NCI-H1417 (cell line): Measurements from ENCODE around the gene ZNF439.
"Not testable (repeated sequence)": the region's sequence is repeated elsewhere in the genome, so short reads cannot be mapped to it uniquely, and the experiment has no call there.

Source experiments
- DNase-seq, 3 experiments: peaks; one replicate each; lab custom pipeline; 2025; lab: John Stamatoyannopoulos, UW

Gene ZNF439

GRCh38 chr19:11848594-11849469 lies at the start of gene ZNF439:
Gene ZNF439 (plus strand): TSS chr19:11848726. CDS start chr19:11848868, 142 bp downstream.
- DNase-seq, result peak; percentile 76 to 96 (median 95)

DNA sequence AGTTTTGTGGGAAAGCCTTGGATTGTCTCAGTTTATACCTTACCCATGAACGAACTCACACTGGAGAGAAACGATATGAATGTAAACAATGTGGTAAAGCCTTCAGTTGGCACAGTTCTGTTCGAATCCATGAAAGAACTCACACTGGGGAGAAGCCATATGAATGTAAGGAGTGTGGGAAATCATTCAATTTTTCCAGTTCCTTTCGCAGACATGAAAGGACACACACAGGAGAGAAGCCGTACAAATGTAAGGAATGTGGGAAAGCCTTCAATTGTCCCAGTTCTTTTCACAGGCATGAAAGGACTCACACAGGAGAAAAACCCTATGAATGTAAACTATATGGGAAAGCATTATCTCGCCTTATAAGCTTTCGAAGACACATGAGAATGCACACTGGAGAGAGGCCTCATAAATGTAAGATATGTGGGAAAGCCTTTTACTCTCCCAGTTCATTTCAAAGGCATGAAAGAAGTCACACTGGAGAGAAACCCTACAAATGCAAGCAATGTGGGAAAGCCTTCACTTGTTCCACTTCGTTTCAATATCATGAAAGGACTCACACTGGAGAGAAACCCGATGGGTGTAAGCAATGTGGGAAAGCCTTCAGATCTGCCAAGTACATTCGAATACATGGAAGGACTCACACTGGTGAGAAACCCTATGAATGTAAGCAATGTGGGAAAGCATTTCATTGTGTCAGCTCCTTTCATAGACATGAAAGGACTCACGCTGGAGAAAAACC lies 42.0 kb upstream of the ZNF439 start:
- DNase-seq, result no peak

DNA sequence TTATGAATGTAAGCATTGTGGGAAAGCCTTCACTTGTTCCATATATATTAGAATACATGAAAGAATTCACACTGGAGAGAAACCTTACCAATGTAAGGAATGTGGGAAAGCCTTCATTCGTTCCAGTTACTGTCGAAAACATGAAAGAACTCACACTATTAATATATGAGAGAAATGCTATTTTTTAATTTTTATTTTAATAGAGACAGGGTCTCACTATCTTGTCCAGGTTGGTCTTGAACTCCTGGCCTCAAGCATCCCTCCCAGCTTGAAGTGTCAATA lies 41.5 kb upstream of the ZNF439 start:
- DNase-seq, result no peak

DNA sequence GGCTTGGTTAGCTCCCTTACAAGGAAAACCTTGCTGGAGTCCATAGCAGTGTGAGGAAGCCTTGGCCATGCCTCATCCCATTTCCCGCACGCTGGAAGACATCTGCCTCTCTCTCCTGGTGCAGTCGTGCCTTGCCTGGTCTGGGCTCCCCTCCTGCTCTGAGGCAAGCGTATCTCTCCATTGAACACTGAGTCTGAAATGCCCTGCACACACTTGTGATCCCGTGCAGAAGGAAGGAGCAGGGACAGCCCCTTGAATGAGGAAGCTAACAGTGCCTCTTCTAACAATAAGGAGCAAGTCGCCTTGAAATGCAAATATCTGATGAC lies 34.9 kb upstream of the ZNF439 start:
- no peak for DNase-seq

- DNase-seq, result peak; percentile 89 to 97 (median 94)
These were observed 34.4 kb upstream of the ZNF439 start, which contains the start of gene ZNF440 for GRCh38 chr19:11814029-11814699. Gene ZNF440 (plus strand): TSS chr19:11814273. CDS start chr19:11814448, 175 bp downstream.

GRCh38 chr19:11814700-11815035 lies 33.9 kb upstream of the ZNF439 start:
- DNase-seq, result peak; percentile 6 to 63 (median 59)

- no peak for DNase-seq
These were observed 26.9 kb upstream of the ZNF439 start for GRCh38 chr19:11821474-11822109.

DNA sequence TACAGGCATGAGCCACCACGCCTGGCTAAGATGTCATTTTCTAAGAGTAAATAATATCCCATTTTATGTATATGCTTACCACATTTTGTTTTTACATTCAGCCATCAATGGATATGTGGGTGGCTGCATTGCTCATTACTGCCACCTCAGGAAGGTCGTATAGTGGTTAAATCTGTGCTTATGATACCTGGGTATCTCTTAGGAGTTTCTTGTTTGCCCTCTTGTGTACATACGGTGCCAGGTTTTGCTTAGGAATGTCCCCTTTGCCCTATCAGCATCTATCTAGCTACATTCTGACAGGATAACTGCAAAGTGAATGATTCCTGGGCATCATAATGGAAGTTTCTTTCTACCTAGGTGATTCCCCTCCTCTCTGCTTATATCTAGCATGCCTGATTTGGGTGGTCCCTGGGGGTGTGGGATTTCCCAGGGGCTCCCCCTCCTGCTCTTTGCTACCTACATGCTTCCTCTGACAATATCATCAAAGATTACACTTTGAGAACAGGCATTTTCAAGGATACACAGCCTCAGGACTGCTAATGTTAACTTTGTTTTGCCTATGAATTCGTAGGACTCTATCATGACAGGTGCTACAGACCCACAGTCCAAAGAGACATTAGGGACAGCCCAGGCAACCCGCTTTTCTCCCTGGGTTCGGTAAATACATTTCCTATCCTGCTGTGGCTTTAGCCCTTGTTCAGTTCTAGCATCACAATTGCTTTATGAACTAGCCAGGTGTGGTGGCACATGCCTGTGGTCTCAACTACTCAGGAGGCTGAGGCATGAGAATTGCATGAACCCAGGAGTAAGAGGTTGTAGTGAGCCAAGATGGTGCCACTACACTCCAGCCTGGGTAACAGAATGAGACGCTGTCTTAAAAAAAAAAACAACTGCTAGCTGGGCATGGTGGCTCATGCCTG lies 19.3 kb upstream of the ZNF439 start:
- not testable (repeated sequence) for DNase-seq

- DNase-seq, result no peak
These were observed 16.1 kb upstream of the ZNF439 start for GRCh38 chr19:11832253-11832912.

DNA sequence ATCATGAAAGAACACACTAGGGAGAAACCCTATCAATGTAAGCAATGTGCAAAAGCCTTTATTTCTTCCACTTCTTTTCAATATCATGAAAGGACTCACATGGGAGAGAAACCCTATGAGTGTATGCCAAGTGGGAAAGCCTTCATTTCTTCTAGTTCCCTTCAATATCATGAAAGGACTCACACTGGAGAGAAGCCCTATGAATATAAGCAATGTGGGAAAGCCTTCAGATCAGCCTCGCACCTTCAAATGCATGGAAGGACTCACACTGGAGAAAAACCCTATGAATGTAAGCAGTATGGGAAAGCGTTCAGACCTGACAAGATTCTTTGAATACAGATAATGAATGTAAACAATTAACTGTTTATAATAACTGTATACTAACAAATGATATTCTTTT lies 15.0 kb upstream of the ZNF439 start:
- DNase-seq, result no peak

- DNase-seq, result not testable (repeated sequence)
These were observed 12.9 kb upstream of the ZNF439 start for GRCh38 chr19:11835626-11836066.

- no peak for DNase-seq
These were observed 4.8 kb upstream of the ZNF439 start for GRCh38 chr19:11843722-11844121.

DNA sequence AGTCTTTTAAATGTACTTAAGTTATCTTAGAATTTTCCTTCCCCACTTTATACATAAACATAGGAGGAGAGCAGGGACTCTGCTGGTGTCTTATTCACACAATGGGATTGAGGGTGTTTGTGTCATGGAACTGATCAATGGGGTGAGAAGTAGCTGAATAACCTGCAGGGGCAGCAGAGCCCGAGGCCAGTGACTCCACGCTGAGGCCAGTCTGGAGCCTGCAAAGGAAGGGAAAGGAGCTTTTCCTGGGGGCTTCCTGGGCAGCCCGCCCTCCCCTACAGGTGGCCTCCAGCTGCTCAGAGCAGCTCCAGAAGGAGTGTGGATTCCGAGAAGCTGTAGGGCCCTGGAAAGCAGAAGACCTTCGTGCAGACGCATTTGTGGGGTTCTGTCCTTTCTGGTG lies 911 bp upstream of the ZNF439 start:
- DNase-seq, result peak in 2 of 3 experiments; percentile 25 to 32

DNA sequence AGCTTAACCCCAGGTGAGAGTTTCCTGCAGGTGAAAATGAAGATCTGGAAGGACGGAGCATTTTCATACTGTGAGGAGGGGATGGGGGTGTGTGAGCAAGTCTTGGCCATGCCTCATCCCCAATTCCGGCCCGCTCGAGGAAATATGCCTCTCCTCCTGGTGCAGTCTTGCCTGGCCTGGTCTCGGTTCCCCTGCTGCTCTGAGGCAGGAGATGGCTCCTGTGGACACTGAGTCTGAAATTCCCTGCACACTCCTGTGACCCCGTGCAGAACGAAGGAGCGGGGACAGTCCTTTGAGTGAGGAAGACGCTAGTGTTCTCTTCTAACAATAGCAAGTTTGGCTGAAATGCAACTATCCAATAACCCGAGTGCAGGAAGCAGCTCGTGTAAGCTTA lies 329 bp upstream of the ZNF439 start:
- DNase-seq, result no peak

DNA sequence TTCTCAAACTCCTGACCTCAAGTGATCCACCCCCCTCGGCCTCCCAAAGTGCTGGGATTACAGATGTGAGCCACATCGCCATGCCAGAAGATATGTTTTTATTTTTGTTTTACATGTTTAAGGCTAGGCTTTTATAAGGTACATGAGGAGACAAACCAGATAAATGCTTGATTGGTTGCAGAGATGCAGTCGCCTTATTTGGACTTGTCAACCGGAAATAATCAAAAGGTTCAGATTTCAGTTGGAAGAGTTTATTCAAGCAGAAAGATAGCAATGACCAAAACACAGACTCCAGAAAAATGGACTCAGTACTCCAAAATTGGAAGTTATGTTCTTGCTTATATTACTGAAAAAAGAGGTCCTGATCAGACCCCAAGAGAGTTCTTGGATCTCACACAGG lies 1.8 kb downstream of the ZNF439 start:
- not testable (repeated sequence) for DNase-seq

DNA sequence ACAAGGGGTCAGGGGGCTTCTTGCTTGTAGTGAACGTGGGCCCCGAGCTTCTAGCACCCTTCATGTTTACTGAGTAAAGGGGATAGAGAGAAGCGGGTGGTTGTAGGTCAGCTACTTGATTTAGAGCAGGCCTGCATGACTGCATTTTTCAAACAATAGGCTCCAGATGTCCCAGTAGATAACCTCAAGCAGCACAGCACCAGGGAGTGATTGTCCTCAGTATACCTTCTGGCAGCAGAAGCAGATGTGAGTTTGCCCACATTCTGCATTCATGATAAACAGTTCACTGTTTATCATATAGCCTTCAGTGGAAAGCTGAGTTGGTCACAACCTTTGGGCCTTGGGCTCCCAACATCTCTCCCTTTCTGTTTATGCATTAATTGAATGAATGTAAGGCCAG lies 4.8 kb downstream of the ZNF439 start:
- DNase-seq, result no peak

DNA sequence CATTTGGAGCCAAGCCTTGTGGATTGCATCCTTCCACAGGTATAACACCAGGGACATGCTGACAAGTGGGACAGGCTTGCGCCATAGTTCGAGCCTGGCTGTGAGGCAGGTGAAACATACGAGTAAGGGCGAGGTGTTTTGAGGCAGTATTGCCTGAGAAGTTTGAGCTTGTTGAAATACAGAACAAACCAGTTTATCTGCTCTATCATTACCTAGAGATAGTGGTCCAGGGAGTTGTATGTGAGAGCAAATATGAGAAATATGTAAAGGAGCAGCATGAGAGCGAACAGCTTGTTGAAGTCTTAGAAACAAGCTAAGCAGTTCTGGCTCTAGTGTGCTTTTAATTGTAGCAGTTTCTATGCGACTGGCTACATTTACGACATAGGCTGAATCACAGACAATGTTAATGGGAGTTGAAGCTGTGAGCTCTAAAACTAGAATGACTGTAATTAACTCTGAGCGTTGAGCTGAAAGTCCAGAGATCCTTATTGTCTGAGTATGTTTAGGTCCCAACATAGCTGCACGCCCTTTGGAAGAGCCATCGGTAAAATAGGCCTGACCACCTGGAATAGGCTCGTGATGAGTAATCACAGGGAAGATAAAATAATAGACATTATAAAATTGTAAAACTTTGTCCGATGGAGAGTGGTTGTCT lies 8.2 kb downstream of the ZNF439 start:
- DNase-seq, result no peak

DNA sequence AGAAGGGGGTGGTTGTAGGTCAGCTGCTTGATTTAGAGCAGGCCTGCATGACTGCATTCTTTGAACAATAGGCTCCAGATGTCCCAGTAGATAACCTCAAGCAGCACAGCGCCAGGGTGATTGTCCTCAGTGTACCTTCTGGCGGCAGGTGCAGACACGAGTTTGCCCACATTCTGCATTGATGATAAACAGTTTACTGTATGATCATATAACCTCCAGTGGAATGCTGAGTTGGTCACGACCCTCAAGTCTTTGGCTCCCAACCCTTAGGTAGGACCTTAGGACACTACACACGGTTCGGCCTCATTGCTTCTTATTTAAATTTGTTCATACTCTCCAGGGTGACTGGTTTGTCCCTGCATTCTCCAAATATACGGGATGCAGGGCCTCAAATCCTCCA lies 12.2 kb downstream of the ZNF439 start:
- no peak for DNase-seq

DNA sequence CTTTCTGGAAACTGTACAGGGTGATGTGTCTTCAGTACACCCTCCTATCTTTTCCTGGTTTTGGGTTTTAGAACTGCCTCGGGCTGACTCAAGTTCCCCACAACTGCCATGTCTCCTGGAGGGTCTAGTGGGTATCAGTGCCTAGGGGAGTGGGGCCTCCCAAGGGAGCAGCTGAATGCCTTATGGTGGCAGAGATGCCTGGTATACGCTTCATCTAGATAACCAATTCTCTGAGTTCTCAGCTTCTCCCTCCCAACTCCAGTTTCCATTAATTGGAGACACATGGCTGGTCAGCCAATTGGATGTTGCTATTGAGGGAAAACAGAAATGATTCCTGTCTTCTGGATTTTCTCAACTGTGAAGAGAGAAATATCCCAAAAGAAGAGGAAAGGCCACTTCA lies 12.8 kb downstream of the ZNF439 start:
- DNase-seq, result no peak

GRCh38 chr19:11867766-11868165 lies 19.2 kb downstream of the ZNF439 start:
- not testable (repeated sequence) for DNase-seq
